Right lobe of liver (tissue), 4 donors: ENCODE data around the gene ZNF594.

Source experiments
- POLR2A ChIP-seq: fragments of 450-650 bp; IDR thresholded peaks from one replicate; pipeline ENCODE4 v1.6.1; 2017; ENCODE audit warnings: antibody characterized with exemption, mild to moderate bottlenecking
- TF ChIP-seq, protein P1 (sequence below), 4 donors: fragments of 200-600 bp in 3 of 4; fragments of 450-650 bp in 1 of 4; IDR thresholded peaks; one replicate each; pipeline versions ENCODE4 v1.5.1 to v1.8.0; 2016 to 2022; ENCODE audit warnings: antibody characterized with exemption in 4 of 4, mild to moderate bottlenecking in 2 of 4
- donor health status: DM: no; HTN: no; CAD: no.
- donor health status: DM: no; HTN: no; CAD: no.
- donor health status: DM: no; HTN: yes; CAD: no.

- TF ChIP-seq, protein P1, sequence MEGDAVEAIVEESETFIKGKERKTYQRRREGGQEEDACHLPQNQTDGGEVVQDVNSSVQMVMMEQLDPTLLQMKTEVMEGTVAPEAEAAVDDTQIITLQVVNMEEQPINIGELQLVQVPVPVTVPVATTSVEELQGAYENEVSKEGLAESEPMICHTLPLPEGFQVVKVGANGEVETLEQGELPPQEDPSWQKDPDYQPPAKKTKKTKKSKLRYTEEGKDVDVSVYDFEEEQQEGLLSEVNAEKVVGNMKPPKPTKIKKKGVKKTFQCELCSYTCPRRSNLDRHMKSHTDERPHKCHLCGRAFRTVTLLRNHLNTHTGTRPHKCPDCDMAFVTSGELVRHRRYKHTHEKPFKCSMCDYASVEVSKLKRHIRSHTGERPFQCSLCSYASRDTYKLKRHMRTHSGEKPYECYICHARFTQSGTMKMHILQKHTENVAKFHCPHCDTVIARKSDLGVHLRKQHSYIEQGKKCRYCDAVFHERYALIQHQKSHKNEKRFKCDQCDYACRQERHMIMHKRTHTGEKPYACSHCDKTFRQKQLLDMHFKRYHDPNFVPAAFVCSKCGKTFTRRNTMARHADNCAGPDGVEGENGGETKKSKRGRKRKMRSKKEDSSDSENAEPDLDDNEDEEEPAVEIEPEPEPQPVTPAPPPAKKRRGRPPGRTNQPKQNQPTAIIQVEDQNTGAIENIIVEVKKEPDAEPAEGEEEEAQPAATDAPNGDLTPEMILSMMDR (IDR thresholded peaks at IDR 0.05) = no peak
- no peak for TF ChIP-seq POLR2A
Observed at GRCh38 chr17:5210614-5211252, 19.1 kb upstream of the ZNF594 start.
